Measurements from ENCODE around the gene ACSL3.

Gene ACSL3

GRCh38 chr2:222992137-222992536, 131.3 kb downstream of the ACSL3 start:
- Mint-ChIP-seq H3K36me3 (ENCODE audit: low read depth) (no peaks in the 10 kb centered on the region), H3K27me3 (ENCODE audit: low read depth) (peaks cover 3% of the 10 kb centered on the region), H3K4me1 (ENCODE audit: low read depth) (no peaks in the 10 kb centered on the region), H3K9me3 (no peaks in the 10 kb centered on the region), H3K27ac (no peak overlapping the region), H3K4me3 (no peak overlapping the region)
